ENCODE data around the gene RASIP1. TPM values are rescaled to one million over a fixed set of nuclear protein-coding genes. Genes with fewer than 3 reads are reported as not detected.

Gene RASIP1
- total RNA-seq, 1 donor from 2014 or later, result 192 TPM

DNA sequence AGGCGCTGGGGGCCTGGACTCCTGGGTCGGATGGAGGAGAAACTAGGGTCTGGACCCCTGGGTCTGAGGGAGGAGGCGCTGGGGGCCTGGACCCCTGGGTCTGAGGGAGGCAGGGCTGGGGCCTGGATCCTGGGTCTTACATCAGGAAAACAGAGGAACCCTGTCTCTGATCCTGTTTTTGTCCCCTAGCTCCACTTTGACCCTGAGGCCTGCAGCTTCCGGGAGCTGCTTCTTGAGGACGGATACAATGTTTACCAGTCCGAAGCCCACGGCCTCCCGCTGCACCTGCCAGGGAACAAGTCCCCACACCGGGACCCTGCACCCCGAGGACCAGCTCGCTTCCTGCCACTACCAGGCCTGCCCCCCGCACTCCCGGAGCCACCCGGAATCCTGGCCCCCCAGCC, 17.3 kb upstream of the RASIP1 start:
- no peak for DNase-seq (ENCODE audit: low spot score)
- peaks cover 15% of the 10 kb centered on the region for H3K27me3 Mint-ChIP-seq (ENCODE audit: unreplicated experiment)
- no peak overlapping the region for H3K4me3 Mint-ChIP-seq (ENCODE audit: unreplicated experiment)
- TF ChIP-seq, protein P1, sequence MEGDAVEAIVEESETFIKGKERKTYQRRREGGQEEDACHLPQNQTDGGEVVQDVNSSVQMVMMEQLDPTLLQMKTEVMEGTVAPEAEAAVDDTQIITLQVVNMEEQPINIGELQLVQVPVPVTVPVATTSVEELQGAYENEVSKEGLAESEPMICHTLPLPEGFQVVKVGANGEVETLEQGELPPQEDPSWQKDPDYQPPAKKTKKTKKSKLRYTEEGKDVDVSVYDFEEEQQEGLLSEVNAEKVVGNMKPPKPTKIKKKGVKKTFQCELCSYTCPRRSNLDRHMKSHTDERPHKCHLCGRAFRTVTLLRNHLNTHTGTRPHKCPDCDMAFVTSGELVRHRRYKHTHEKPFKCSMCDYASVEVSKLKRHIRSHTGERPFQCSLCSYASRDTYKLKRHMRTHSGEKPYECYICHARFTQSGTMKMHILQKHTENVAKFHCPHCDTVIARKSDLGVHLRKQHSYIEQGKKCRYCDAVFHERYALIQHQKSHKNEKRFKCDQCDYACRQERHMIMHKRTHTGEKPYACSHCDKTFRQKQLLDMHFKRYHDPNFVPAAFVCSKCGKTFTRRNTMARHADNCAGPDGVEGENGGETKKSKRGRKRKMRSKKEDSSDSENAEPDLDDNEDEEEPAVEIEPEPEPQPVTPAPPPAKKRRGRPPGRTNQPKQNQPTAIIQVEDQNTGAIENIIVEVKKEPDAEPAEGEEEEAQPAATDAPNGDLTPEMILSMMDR (IDR thresholded peaks at IDR 0.05; ENCODE audit: unreplicated experiment), result no peak
- no peaks in the 10 kb centered on the region for H3K9me3 Mint-ChIP-seq (ENCODE audit: unreplicated experiment)
- H3K4me1 Mint-ChIP-seq (ENCODE audit: unreplicated experiment), result peaks cover 15% of the 10 kb centered on the region
- no peaks in the 10 kb centered on the region for H3K36me3 Mint-ChIP-seq (ENCODE audit: low read depth, unreplicated experiment)
- no peak overlapping the region for H3K27ac Mint-ChIP-seq (ENCODE audit: unreplicated experiment)

DNA sequence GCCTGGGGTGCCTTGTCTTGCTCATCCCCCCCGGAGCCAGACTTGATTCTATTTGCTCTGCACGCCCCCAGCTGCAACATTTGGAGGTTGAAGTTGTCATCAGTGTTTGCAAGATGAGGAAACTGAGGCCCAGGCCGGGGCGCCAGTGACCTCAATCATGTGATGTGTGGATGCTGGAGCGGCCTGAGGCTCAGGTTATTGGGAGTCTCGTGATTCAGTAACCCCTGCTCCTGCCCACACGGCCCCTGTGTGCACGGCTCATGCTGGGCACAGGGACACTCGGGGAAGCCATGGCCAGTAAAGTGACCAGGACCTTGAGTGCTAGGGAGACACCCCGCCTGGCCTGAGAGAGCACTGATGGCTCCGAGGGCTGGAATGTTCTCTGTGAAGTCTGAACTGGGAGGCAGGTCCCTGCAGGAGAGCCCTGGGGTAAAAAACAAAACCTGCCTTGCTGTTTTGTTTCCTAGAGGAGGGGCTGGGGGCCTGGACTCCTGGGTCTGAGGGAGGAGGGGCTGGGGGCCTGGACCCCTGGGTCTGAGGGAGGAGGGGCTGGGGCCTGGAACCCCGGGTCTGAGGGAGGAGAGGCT, 16.8 kb upstream of the RASIP1 start:
- TF ChIP-seq, protein P1 (IDR thresholded peaks at IDR 0.05; ENCODE audit: unreplicated experiment), result no peak
- no peaks in the 10 kb centered on the region for H3K36me3 Mint-ChIP-seq (ENCODE audit: low read depth, unreplicated experiment)
- no peak overlapping the region for H3K4me3 Mint-ChIP-seq (ENCODE audit: unreplicated experiment)
- H3K27me3 Mint-ChIP-seq (ENCODE audit: unreplicated experiment), result peaks cover 13% of the 10 kb centered on the region
- no peak for DNase-seq (ENCODE audit: low spot score)
- peaks cover 16% of the 10 kb centered on the region for H3K4me1 Mint-ChIP-seq (ENCODE audit: unreplicated experiment)
- no peaks in the 10 kb centered on the region for H3K9me3 Mint-ChIP-seq (ENCODE audit: unreplicated experiment)
- no peak overlapping the region for H3K27ac Mint-ChIP-seq (ENCODE audit: unreplicated experiment)

DNA sequence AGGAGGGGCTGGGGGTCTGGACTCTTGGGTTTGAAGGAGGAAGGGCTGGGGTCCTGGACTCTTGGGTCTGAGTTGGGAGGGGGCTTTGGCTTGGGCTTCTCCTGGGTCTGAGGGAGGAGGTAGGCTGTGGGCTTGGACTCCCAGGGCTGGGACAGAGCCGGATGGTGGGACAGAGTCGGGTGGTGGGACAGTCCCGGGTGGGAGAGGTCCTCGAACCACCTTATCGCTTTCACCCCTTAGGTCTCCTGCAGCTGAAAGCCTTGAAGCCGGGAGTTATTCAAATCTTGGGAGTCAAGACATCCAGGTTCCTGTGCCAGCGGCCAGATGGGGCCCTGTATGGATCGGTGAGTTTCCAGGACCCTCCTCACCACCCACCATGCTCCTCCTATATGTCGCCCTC, 16.3 kb upstream of the RASIP1 start:
- TF ChIP-seq, protein P1 (IDR thresholded peaks at IDR 0.05; ENCODE audit: unreplicated experiment), result no peak
- H3K27ac Mint-ChIP-seq (ENCODE audit: unreplicated experiment), result no peak overlapping the region
- peaks cover 18% of the 10 kb centered on the region for H3K4me1 Mint-ChIP-seq (ENCODE audit: unreplicated experiment)
- no peak overlapping the region for H3K4me3 Mint-ChIP-seq (ENCODE audit: unreplicated experiment)
- H3K27me3 Mint-ChIP-seq (ENCODE audit: unreplicated experiment), result peaks cover 13% of the 10 kb centered on the region
- H3K36me3 Mint-ChIP-seq (ENCODE audit: low read depth, unreplicated experiment), result no peaks in the 10 kb centered on the region
- no peak for DNase-seq (ENCODE audit: low spot score)
- no peaks in the 10 kb centered on the region for H3K9me3 Mint-ChIP-seq (ENCODE audit: unreplicated experiment)

DNA sequence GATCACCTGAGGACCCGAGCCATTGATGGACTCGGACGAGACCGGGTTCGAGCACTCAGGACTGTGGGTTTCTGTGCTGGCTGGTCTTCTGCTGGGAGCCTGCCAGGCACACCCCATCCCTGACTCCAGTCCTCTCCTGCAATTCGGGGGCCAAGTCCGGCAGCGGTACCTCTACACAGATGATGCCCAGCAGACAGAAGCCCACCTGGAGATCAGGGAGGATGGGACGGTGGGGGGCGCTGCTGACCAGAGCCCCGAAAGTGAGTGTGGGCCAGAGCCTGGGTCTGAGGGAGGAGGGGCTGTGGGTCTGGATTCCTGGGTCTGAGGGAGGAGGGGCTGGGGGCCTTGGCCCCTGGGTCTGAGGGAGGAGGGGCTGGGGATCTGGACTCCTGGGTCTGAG, 15.8 kb upstream of the RASIP1 start:
- Mint-ChIP-seq H3K4me1 (ENCODE audit: unreplicated experiment) (peaks cover 20% of the 10 kb centered on the region), H3K27ac (ENCODE audit: unreplicated experiment) (no peak overlapping the region), H3K9me3 (ENCODE audit: unreplicated experiment) (no peaks in the 10 kb centered on the region), H3K4me3 (ENCODE audit: unreplicated experiment) (no peak overlapping the region), H3K36me3 (ENCODE audit: low read depth, unreplicated experiment) (peaks cover 2% of the 10 kb centered on the region), H3K27me3 (ENCODE audit: unreplicated experiment) (peaks cover 16% of the 10 kb centered on the region)
- TF ChIP-seq, protein P1 (IDR thresholded peaks at IDR 0.05; ENCODE audit: unreplicated experiment), result no peak
- no peak for DNase-seq (ENCODE audit: low spot score)

DNA sequence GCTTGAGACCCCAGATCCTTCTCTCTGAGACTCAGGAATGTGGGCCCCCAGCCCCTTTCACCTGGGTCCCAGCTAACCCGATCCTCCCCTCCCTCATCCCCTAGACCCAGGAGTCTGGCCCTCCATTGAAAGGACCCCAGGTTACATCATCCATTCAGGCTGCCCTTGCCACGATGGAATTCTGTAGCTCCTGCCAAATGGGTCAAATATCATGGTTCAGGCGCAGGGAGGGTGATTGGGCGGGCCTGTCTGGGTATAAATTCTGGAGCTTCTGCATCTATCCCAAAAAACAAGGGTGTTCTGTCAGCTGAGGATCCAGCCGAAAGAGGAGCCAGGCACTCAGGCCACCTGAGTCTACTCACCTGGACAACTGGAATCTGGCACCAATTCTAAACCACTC, 15.4 kb upstream of the RASIP1 start:
- H3K9me3 Mint-ChIP-seq (ENCODE audit: unreplicated experiment), result no peaks in the 10 kb centered on the region
- H3K27ac Mint-ChIP-seq (ENCODE audit: unreplicated experiment), result no peak overlapping the region
- no peak for DNase-seq (ENCODE audit: low spot score)
- H3K27me3 Mint-ChIP-seq (ENCODE audit: unreplicated experiment), result peaks cover 13% of the 10 kb centered on the region
- peaks cover 22% of the 10 kb centered on the region for H3K4me1 Mint-ChIP-seq (ENCODE audit: unreplicated experiment)
- peaks cover 4% of the 10 kb centered on the region for H3K36me3 Mint-ChIP-seq (ENCODE audit: low read depth, unreplicated experiment)
- TF ChIP-seq, protein P1 (IDR thresholded peaks at IDR 0.05; ENCODE audit: unreplicated experiment), result no peak
- no peak overlapping the region for H3K4me3 Mint-ChIP-seq (ENCODE audit: unreplicated experiment)

Data from endothelial cell (in vitro differentiated cells).